Thyroid gland (tissue), 4 donors: ENCODE measurements around the gene CST5.

Experiments
- POLR2A ChIP-seq, 2 donors: fragments of 450-650 bp; IDR thresholded peaks; one replicate each; pipeline ENCODE4 v1.6.1; 2017; ENCODE audit warnings: antibody characterized with exemption in 2 of 2, mild to moderate bottlenecking in 2 of 2, moderate library complexity in 1 of 2
- TF ChIP-seq, protein P1 (sequence below), 6 experiments: fragments of 200-600 bp in 3 of 6; fragments of 450-650 bp in 3 of 6; sonication (generic) in 3 of 6; IDR thresholded peaks; one replicate each; pipeline ENCODE4 v1.5.1; 2016 to 2019; ENCODE audit warnings: antibody characterized with exemption in 6 of 6, mild to moderate bottlenecking in 2 of 6, inconsistent platforms in 1 of 6, moderate library complexity in 1 of 6

DNA sequence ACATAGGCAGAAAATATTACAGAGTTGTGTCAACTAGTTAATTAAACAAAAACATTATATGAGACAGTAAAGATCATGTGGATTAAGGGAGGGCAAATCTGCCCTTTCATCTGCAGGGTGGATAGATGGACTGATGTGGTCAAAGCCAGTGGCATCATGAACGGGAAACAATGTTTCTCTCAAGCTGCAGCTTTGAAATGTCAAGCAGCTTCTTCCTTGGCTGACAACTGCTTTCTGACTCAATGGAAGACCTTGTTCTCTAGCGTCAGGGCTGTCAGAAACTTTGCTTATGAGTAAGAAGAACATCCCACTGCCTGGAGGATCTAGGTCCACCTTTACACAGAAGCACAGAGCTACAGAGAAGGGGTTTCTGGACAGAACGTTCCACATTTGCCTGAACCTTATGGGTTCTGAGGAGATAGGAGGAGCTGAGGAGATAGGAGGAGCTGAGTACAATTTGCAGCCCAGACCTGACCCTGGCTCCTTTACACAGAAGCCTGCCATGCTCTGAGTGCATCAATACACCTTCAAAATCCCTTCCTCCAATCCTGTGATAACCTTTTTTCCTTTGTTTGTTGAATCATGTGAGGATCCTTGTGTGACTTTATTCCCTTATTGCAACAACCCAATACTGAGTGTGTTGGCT lies 6.1 kb downstream of the CST5 start:
- TF ChIP-seq, protein P1, sequence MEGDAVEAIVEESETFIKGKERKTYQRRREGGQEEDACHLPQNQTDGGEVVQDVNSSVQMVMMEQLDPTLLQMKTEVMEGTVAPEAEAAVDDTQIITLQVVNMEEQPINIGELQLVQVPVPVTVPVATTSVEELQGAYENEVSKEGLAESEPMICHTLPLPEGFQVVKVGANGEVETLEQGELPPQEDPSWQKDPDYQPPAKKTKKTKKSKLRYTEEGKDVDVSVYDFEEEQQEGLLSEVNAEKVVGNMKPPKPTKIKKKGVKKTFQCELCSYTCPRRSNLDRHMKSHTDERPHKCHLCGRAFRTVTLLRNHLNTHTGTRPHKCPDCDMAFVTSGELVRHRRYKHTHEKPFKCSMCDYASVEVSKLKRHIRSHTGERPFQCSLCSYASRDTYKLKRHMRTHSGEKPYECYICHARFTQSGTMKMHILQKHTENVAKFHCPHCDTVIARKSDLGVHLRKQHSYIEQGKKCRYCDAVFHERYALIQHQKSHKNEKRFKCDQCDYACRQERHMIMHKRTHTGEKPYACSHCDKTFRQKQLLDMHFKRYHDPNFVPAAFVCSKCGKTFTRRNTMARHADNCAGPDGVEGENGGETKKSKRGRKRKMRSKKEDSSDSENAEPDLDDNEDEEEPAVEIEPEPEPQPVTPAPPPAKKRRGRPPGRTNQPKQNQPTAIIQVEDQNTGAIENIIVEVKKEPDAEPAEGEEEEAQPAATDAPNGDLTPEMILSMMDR (IDR thresholded peaks at IDR 0.05): no peak
- no peak for TF ChIP-seq POLR2A (IDR thresholded peaks at IDR 0.05)
